ENCODE data around the gene IL5.

The IL5 gene

DNA sequence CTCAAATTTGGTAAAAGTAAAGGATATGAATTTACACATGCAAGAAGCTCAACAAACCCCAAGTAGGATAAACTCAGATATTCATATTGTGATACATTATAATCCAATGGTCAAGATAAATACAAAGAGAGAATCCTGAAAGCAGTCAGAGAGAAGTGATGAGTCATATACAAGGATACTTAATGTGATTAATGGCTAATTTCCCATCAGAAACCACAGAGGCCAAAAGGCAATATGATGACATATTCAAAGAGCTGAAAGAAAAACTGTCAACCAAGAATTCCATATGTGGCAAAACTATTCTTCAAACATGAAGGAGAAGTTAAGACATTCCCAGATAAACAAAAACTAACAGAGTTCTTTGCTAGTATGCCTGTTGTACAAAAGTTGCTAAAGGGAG, 33.2 kb downstream of the IL5 start:
- Histone ChIP-seq H3K4me1 (ENCODE audit: insufficient read depth, insufficient read length) (no peaks in the 10 kb centered on the region), H3K4me3 (ENCODE audit: insufficient read length, low read depth) (no peak overlapping the region), H3K27me3 (ENCODE audit: insufficient read depth, insufficient read length) (no peaks in the 10 kb centered on the region), H3K9me3 (ENCODE audit: insufficient read depth, low read length) (peaks cover 7% of the 10 kb centered on the region; the same call in 1 of the 2 replicates), H3K9ac (ENCODE audit: insufficient read length, low read depth) (no peak overlapping the region), H3K36me3 (ENCODE audit: insufficient read depth, insufficient read length, low read length) (no peaks in the 10 kb centered on the region)
- TF ChIP-seq SUZ12 (IDR thresholded peaks at IDR 0.05; ENCODE audit: extremely low read depth, insufficient read depth, insufficient read length): no peak
- TF ChIP-seq ZNF274 (IDR thresholded peaks at IDR 0.05; ENCODE audit: low read depth, low read length): no peak
- TF ChIP-seq YY1 (IDR thresholded peaks at IDR 0.05; ENCODE audit: insufficient read depth, insufficient read length): no peak
- no peak for DNase-seq (ENCODE audit: low read depth, low spot score)

DNA sequence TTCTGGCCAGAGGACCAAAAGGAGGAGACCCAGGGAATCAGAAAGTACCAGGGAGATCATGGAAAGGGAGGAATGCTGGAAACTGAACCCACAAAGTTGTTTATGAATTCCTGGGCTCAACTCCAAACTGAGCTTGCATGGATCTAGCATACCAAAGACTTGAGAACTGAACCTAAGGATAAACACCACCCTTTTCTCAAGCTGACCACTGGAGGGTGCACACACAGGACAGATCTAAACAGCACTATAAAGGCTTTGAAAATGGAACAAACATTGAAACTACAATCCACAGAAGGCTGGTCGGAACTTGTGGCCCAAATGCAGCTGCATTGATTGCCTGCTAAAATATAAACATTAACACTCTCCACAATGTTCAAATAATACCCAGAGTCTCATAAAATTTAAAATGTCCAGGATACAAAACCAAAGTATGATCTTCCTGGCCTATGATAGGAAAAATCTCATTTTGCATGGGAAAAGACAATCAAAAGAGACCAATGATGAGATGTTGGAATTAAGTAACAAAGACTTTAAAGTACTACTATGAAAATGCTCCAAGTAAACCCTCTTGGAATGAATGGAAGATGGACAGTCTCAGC, 37.1 kb downstream of the IL5 start:
- Histone ChIP-seq H3K4me1 (ENCODE audit: insufficient read depth, insufficient read length) (no peaks in the 10 kb centered on the region), H3K36me3 (ENCODE audit: insufficient read depth, insufficient read length, low read length) (no peaks in the 10 kb centered on the region), H3K4me3 (ENCODE audit: insufficient read length, low read depth) (no peak overlapping the region), H3K9ac (ENCODE audit: insufficient read length, low read depth) (no peak overlapping the region), H3K9me3 (ENCODE audit: insufficient read depth, low read length) (no peaks in the 10 kb centered on the region; the same call in 1 of the 2 replicates), H3K27me3 (ENCODE audit: insufficient read depth, insufficient read length) (no peaks in the 10 kb centered on the region)
- no peak for DNase-seq (ENCODE audit: low read depth, low spot score)
- TF ChIP-seq SUZ12 (IDR thresholded peaks at IDR 0.05; ENCODE audit: extremely low read depth, insufficient read depth, insufficient read length) (no peak), ZNF274 (IDR thresholded peaks at IDR 0.05; ENCODE audit: low read depth, low read length) (no peak), YY1 (IDR thresholded peaks at IDR 0.05; ENCODE audit: insufficient read depth, insufficient read length) (no peak)

DNA sequence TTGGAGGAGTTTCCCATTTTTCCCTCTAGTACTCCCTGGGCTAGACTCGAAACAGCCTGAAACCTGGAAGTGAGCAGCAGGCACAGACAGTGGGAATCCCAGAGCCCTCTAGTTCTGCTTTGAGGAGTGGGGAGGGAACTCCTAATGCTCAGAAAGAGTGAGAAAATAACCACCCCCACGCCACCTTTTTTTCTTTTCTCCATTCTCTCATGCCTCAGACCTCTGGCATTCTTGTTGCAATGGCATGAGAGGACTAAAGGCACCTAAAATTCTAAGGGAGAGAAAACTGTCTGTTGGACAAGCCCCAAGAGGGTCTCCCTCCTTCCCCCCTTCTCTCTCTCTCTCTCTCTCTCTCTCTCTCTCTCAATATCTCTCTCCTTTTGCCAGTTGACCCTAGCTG, 37.7 kb downstream of the IL5 start:
- Histone ChIP-seq H3K4me1 (ENCODE audit: insufficient read depth, insufficient read length) (no peaks in the 10 kb centered on the region), H3K27me3 (ENCODE audit: insufficient read depth, insufficient read length) (no peaks in the 10 kb centered on the region), H3K9ac (ENCODE audit: insufficient read length, low read depth) (no peak overlapping the region), H3K4me3 (ENCODE audit: insufficient read length, low read depth) (no peak overlapping the region), H3K9me3 (ENCODE audit: insufficient read depth, low read length) (no peaks in the 10 kb centered on the region; the same call in 1 of the 2 replicates), H3K36me3 (ENCODE audit: insufficient read depth, insufficient read length, low read length) (no peaks in the 10 kb centered on the region)
- no peak for DNase-seq (ENCODE audit: low read depth, low spot score)
- TF ChIP-seq SUZ12 (IDR thresholded peaks at IDR 0.05; ENCODE audit: extremely low read depth, insufficient read depth, insufficient read length) (no peak), ZNF274 (IDR thresholded peaks at IDR 0.05; ENCODE audit: low read depth, low read length) (no peak), YY1 (IDR thresholded peaks at IDR 0.05; ENCODE audit: insufficient read depth, insufficient read length) (no peak)

DNA sequence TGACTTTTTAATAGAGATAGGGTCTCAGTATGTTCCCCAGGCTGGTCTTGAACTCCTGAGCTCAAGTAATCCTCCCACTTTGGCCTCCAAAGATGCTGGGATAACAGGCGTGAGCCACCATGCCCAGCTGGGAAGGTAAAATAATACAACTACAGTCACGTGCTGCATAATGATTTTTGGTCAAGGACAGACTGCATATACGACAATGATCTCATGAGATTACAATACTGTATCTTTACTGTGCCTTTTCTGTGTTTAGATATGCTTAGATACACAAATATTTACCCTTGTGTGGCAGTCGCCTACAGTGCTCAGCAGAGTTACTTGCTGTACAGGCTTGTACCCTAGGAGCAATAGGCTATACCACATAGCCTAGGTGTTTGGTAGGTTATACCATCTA, 38.6 kb downstream of the IL5 start:
- Histone ChIP-seq H3K9ac (ENCODE audit: insufficient read length, low read depth) (no peak overlapping the region), H3K4me1 (ENCODE audit: insufficient read depth, insufficient read length) (no peaks in the 10 kb centered on the region), H3K4me3 (ENCODE audit: insufficient read length, low read depth) (no peak overlapping the region), H3K9me3 (ENCODE audit: insufficient read depth, low read length) (no peaks in the 10 kb centered on the region), H3K27me3 (ENCODE audit: insufficient read depth, insufficient read length) (no peaks in the 10 kb centered on the region), H3K36me3 (ENCODE audit: insufficient read depth, insufficient read length, low read length) (no peaks in the 10 kb centered on the region)
- no peak for DNase-seq (ENCODE audit: low read depth, low spot score)
- TF ChIP-seq YY1 (IDR thresholded peaks at IDR 0.05; ENCODE audit: insufficient read depth, insufficient read length): no peak

DNA sequence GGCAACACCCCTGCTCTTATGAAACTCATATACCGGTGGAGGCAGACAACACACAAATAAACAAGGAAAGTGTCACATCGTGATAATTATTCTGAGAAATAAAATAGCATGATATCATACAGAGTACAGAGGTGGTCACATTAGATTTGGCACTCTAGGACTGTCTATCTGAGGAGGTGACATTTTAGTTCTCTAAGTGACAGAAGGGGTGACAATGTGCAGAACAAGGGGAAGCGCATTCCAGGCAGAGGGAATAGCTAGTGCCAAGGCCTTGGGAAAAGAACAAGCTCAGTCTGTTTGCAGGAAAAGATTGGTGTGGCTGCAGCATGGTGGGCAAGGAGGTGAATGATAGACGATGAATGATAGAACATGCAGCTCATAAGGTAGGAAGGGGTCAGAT, 40.1 kb downstream of the IL5 start:
- DNase-seq (ENCODE audit: low read depth, low spot score): no peak
- no peaks in the 10 kb centered on the region for H3K4me1 ChIP-seq (ENCODE audit: insufficient read depth, insufficient read length)

DNA sequence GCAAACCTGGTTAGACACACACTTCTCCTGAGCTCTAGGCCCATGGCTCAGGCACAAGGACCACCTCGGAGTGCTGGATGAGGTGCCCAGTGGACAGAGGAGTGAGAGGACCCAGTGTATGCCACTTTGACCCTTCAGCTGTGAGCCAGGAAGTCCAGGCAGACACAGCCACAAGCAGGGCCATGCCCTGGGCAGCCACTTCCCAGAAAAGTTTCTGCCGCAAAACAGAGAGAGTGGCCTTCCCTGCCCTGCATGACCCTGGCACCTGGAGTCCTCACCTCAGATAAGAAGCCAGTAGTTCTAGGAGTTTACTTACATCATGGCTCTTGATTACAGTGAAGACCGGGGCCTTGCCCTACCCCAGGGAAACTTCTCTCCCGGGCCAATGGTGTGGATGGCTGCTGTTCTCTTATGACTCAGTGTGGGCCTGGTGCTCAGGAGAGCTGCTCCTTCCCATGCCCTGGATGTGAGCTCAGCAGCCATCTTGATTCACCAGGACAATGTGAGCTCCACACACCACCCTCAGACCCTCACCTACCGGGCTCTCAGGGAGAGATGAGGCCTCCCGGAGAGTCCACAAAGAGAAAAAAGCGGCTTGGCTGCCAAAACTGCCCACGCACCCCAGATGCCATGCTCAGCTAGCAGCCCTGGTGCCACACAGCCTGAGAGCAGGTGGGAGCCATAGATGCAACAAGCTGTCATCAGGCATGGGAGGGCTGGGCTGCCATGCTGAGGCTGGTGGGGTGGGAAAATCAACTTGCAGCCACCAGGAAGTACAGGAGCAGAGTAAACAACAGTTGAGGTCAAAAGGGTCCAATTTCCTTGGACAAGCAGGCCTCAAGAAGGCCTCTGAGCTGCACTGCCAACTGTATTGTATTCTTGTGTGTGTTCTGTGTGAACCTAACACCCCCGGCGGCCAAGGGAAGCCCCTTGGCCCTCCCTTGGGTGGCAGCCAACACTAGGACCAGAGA, 41.1 kb downstream of the IL5 start:
- no peaks in the 10 kb centered on the region for H3K27me3 ChIP-seq (ENCODE audit: insufficient read depth, insufficient read length)
- DNase-seq (ENCODE audit: low read depth, low spot score): no peak
- no peak overlapping the region for H3K4me3 ChIP-seq (ENCODE audit: insufficient read length, low read depth)
- H3K9me3 ChIP-seq (ENCODE audit: insufficient read depth, low read length): no peaks in the 10 kb centered on the region
- peaks cover 7% of the 10 kb centered on the region for H3K4me1 ChIP-seq (ENCODE audit: insufficient read depth, insufficient read length)
- H3K9ac ChIP-seq (ENCODE audit: insufficient read length, low read depth): no peak overlapping the region
- no peaks in the 10 kb centered on the region for H3K36me3 ChIP-seq (ENCODE audit: insufficient read depth, insufficient read length, low read length)
- TF ChIP-seq SUZ12 (IDR thresholded peaks at IDR 0.05; ENCODE audit: extremely low read depth, insufficient read depth, insufficient read length) (no peak), ZNF274 (IDR thresholded peaks at IDR 0.05; ENCODE audit: low read depth, low read length) (no peak), YY1 (IDR thresholded peaks at IDR 0.05; ENCODE audit: insufficient read depth, insufficient read length) (no peak)

More for the DNA sequence above, 40.1 kb downstream of the IL5 start:
- Histone ChIP-seq H3K9ac (ENCODE audit: insufficient read length, low read depth) (no peak overlapping the region), H3K27me3 (ENCODE audit: insufficient read depth, insufficient read length) (no peaks in the 10 kb centered on the region), H3K36me3 (ENCODE audit: insufficient read depth, insufficient read length, low read length) (no peaks in the 10 kb centered on the region), H3K4me3 (ENCODE audit: insufficient read length, low read depth) (no peak overlapping the region), H3K9me3 (ENCODE audit: insufficient read depth, low read length) (no peaks in the 10 kb centered on the region)
- no peak for TF ChIP-seq ZNF274 (IDR thresholded peaks at IDR 0.05; ENCODE audit: low read depth, low read length)
- no peak for TF ChIP-seq SUZ12 (IDR thresholded peaks at IDR 0.05; ENCODE audit: extremely low read depth, insufficient read depth, insufficient read length)
- no peak for TF ChIP-seq YY1 (IDR thresholded peaks at IDR 0.05; ENCODE audit: insufficient read depth, insufficient read length)

DNA sequence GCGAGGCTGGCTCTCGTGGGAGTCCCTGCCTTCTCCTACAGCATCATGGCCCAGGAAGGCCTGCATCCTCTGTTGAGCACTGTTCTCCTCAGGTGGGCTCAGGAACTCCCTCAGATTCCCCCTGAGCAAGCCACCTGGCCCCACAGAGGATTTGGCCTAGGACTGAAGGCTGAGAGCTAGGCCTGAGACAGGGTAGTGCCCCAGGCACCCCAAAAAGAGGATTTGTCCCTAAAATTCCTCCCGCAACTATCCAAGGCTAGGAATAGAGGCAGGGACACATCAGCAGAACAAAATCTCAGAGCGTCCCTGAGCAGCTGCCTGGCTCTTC, 41.7 kb downstream of the IL5 start:
- no peaks in the 10 kb centered on the region for H3K36me3 ChIP-seq (ENCODE audit: insufficient read depth, insufficient read length, low read length)
- no peak for TF ChIP-seq ZNF274 (IDR thresholded peaks at IDR 0.05; ENCODE audit: low read depth, low read length)
- TF ChIP-seq SUZ12 (IDR thresholded peaks at IDR 0.05; ENCODE audit: extremely low read depth, insufficient read depth, insufficient read length): no peak
- TF ChIP-seq YY1 (IDR thresholded peaks at IDR 0.05; ENCODE audit: insufficient read depth, insufficient read length): no peak
- DNase-seq (ENCODE audit: low read depth, low spot score): no peak
- no peak overlapping the region for H3K4me3 ChIP-seq (ENCODE audit: insufficient read length, low read depth)
- H3K9ac ChIP-seq (ENCODE audit: insufficient read length, low read depth): no peak overlapping the region
- peaks cover 9% of the 10 kb centered on the region for H3K4me1 ChIP-seq (ENCODE audit: insufficient read depth, insufficient read length)
- no peaks in the 10 kb centered on the region for H3K27me3 ChIP-seq (ENCODE audit: insufficient read depth, insufficient read length)
- no peaks in the 10 kb centered on the region for H3K9me3 ChIP-seq (ENCODE audit: insufficient read depth, low read length)

Measured in NT2/D1 (cell line).